ENCODE results near the gene GPRC5C. TPM values are rescaled to one million over a fixed set of nuclear protein-coding genes. Genes with fewer than 3 reads are reported as not detected.

GPRC5C gene
- total and polyA plus RNA-seq, 2 of the 13 experiments (the other 11 are each of a cell fraction or from before 2014, with no cell fraction given): 85.6 to 300 TPM

GRCh38 chr17:74417178-74418045 lies 14.5 kb upstream of the GPRC5C start (continued):
- TF ChIP-seq ZNF503 (CRISPR knock-in tag; IDR thresholded peaks at IDR 0.05) (no peak), SP1 (IDR thresholded peaks at IDR 0.05) (no peak), SP1 (CRISPR knock-in tag; IDR thresholded peaks at IDR 0.05) (peak; percentile 40; the same call in 1 of the 2 replicates), ONECUT2 (CRISPR knock-in tag; IDR thresholded peaks at IDR 0.05) (no peak), KMT2B (CRISPR knock-in tag; IDR thresholded peaks at IDR 0.05) (no peak), ZNF207 (IDR thresholded peaks at IDR 0.05; ENCODE audit: borderline replicate concordance) (no peak), ERF (CRISPR knock-in tag; IDR thresholded peaks at IDR 0.05) (peak; percentile 9), THAP8 (CRISPR knock-in tag; IDR thresholded peaks at IDR 0.05; ENCODE audit: borderline replicate concordance) (no peak), PHF21A (CRISPR knock-in tag; IDR thresholded peaks at IDR 0.05) (peak; percentile 82), KDM5A (IDR thresholded peaks at IDR 0.05; ENCODE audit: borderline replicate concordance, low read length) (no peak), ZNF362 (CRISPR knock-in tag; IDR thresholded peaks at IDR 0.05; ENCODE audit: borderline replicate concordance) (no peak; the same call in 1 of the 2 replicates), ZNF501 (CRISPR knock-in tag; IDR thresholded peaks at IDR 0.05) (no peak; the same call in 1 of the 2 replicates), ZNF816 (CRISPR knock-in tag; IDR thresholded peaks at IDR 0.05; ENCODE audit: borderline replicate concordance) (no peak), MTA1 (CRISPR knock-in tag; IDR thresholded peaks at IDR 0.05; ENCODE audit: borderline replicate concordance) (no peak), CHD4 (IDR thresholded peaks at IDR 0.05; ENCODE audit: borderline replicate concordance, low read length) (peak; percentile 90), GABPA (IDR thresholded peaks at IDR 0.05; ENCODE audit: low read depth, low read length) (no peak), GABPA (CRISPR knock-in tag; IDR thresholded peaks at IDR 0.05; ENCODE audit: low read depth) (no peak), HMGXB3 (CRISPR knock-in tag; IDR thresholded peaks at IDR 0.05; ENCODE audit: borderline replicate concordance) (no peak; the same call in 1 of the 2 replicates), ZNF83 (CRISPR knock-in tag; IDR thresholded peaks at IDR 0.05; ENCODE audit: borderline replicate concordance) (peak; percentile 78; the same call in 1 of the 2 replicates), E2F2 (CRISPR knock-in tag; IDR thresholded peaks at IDR 0.05; ENCODE audit: borderline replicate concordance) (no peak)

Measured in HepG2 (cell line).